ENCODE measurements around the gene PFN3.

GRCh38 chr5:177435847-177436536 lies 35.5 kb upstream of the PFN3 start:
- TF ChIP-seq CTCF (IDR thresholded peaks at IDR 0.05), result no peak
- no peak for TF ChIP-seq POLR2A (IDR thresholded peaks at IDR 0.05)
